Breast epithelium (tissue), 3 donors: ENCODE measurements around the gene UBAC2.

Source experiments
- CTCF ChIP-seq, 3 donors: fragments of 450-650 bp; IDR thresholded peaks; one replicate each; pipeline ENCODE4 v1.5.1; 2016 to 2017; ENCODE audit warnings: antibody characterized with exemption in 3 of 3, mild to moderate bottlenecking in 3 of 3, moderate library complexity in 3 of 3
- POLR2A ChIP-seq: fragments of 450-650 bp; IDR thresholded peaks from one replicate; pipeline ENCODE4 v1.6.1; 2016; ENCODE audit warnings: antibody characterized with exemption, mild to moderate bottlenecking, moderate library complexity
- POLR2AphosphoS5 ChIP-seq, 3 donors: sonication (generic); formaldehyde crosslinking; IDR thresholded peaks; one replicate each; pipeline ENCODE4 v1.6.1; 2017; ENCODE audit warnings: antibody characterized with exemption in 3 of 3

GRCh38 chr13:99263126-99263785, 62.6 kb downstream of the UBAC2 start:
- TF ChIP-seq POLR2AphosphoS5 (IDR thresholded peaks at IDR 0.05): no peak
- TF ChIP-seq CTCF (IDR thresholded peaks at IDR 0.05): no peak
- no peak for TF ChIP-seq POLR2A
